Subcutaneous adipose tissue (tissue), 4 donors: ENCODE measurements around the gene SNRNP48. TPM values are rescaled to one million over a fixed set of nuclear protein-coding genes. Genes with fewer than 3 reads are reported as not detected.

Experiments used
- total RNA-seq, 4 donors: library from RNA; depleted of rRNA; stranded (reverse); fragments of >200 nt; gene quantifications; one replicate each; pipeline ENCODE4 v1.1.0, GENCODE V29; 2016
- TF ChIP-seq, protein P1 (sequence below): fragments of 450-650 bp; IDR thresholded peaks from one replicate; pipeline ENCODE4 v1.5.1; 2016; ENCODE audit warnings: low read depth, mild to moderate bottlenecking, control low read depth, antibody characterized with exemption, moderate library complexity

The SNRNP48 gene
- total RNA-seq, 4 donors from 2014 or later, result 13.8 to 20.6 (median 14.8) TPM

DNA sequence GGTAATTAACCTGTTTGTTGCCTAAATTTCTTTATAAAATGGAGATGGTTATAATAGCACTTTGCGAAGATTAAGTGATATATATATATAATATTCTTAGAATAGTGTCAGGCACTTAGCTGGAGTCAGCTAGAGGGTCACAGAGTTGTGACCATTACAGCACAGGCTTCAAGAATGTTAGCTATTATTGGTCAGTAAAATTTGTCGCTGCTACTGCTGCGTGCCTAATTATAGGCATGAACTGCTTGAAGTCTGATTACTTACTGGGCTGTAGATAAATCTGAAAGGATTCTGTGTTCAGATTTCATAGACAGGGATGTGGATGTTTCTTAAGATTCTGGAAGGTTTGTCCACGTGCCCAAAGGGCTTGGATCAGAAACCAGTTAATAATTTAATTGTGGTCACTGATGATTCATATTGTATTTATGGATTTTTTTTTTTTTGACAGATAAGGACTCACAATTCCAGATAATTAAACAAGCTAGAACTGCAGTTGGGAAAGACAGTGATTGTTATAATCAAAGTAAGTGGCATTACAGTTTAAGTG, 4.7 kb downstream of the SNRNP48 start:
- TF ChIP-seq, protein P1, sequence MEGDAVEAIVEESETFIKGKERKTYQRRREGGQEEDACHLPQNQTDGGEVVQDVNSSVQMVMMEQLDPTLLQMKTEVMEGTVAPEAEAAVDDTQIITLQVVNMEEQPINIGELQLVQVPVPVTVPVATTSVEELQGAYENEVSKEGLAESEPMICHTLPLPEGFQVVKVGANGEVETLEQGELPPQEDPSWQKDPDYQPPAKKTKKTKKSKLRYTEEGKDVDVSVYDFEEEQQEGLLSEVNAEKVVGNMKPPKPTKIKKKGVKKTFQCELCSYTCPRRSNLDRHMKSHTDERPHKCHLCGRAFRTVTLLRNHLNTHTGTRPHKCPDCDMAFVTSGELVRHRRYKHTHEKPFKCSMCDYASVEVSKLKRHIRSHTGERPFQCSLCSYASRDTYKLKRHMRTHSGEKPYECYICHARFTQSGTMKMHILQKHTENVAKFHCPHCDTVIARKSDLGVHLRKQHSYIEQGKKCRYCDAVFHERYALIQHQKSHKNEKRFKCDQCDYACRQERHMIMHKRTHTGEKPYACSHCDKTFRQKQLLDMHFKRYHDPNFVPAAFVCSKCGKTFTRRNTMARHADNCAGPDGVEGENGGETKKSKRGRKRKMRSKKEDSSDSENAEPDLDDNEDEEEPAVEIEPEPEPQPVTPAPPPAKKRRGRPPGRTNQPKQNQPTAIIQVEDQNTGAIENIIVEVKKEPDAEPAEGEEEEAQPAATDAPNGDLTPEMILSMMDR, result no peak

DNA sequence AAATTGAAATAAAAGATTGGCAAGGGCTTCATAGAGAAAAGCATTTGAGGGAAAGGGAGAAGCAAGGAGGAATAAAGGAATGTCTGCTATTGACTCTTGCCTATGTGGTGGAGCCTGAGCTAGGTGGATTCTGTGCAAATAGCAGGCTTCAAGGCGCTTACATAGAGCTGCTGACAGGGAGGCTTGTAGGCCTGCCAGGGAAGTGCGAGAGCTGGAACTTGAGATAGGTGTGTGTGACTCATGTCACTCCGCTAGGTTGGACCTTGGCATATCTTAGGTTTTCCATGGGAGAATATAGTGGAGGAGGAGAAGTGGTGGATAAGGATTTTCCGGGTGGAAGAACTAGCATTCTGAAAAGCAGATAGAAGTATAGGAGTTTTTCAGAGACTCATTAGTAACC, 14.0 kb downstream of the SNRNP48 start:
- TF ChIP-seq, protein P1, result no peak

GRCh38 chr6:7604506-7604905, 14.5 kb downstream of the SNRNP48 start:
- TF ChIP-seq, protein P1, result no peak

GRCh38 chr6:7615611-7616383, 25.8 kb downstream of the SNRNP48 start:
- TF ChIP-seq, protein P1, result no peak

DNA sequence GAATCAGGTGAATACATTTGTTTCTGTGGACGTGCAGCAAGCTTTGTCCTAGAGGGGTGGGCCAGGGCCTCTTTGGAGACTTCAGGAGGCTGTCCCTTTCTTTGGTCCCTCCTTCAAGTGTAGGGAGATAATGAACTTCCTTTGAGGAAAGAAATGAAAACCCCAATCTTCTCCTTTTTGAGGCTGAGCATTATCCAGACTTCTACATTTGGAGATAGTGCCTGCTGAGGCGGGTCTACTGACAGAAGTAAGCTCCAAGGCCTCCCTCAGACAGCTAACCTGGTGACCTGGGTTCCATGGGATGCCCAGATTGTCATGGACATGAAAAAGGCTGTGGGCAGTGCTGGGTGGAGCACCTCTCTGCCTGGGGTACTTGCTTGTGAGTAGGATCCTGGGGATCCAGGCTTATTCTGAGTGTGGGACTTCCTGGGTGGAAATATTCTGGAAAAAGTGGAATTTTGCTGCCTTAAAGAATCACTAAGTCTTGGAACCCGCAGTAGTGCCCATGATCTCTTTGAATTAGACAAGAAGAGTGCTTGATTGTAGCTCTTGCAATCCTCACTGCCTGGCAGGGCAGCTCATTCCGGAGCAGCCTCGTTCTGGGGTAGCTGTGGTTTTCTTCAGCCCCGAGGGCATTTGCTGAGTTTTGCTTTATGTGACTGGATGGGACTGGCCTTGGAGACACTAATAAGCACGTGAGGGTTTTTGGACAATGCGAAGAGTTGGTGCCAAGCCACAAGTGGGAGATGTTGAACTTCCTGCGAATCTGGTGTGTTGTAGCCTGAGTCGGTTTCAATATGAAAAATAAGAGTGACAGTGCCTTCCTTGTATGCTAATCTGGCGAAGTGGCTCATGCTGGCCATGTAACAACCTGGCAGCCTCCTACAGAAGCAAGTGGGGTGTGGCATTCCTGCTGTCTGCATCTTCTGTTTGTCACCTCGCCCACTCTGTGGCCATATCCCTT, 28.1 kb downstream of the SNRNP48 start:
- TF ChIP-seq, protein P1, result no peak

GRCh38 chr6:7621761-7622160, 31.8 kb downstream of the SNRNP48 start:
- TF ChIP-seq, protein P1, result no peak
